Keratinocyte (primary cell): ENCODE data around the gene SLC6A8.
A peak's percentile ranks its signal among the peaks of the same experiment; 100 is the strongest.

Source experiments
- CTCF ChIP-seq, 3 experiments: IDR thresholded peaks in 1 of 3; conservative IDR thresholded peaks in 1 of 3; optimal IDR thresholded peaks in 1 of 3; 2 replicates in 2 of 3; 3 replicates in 1 of 3; pipeline versions ENCODE3 to v1.5.1; 2011; ENCODE audit warnings: low read length in 3 of 3, mild to moderate bottlenecking in 3 of 3, moderate library complexity in 2 of 3, control low read depth in 1 of 3, inconsistent platforms in 1 of 3; ENCODE audit not compliant: insufficient read depth in 2 of 3; ENCODE audit errors: extremely low read depth in 1 of 3
- EZH2 ChIP-seq: IDR thresholded peaks from one replicate; pipeline ENCODE4 v1.6.1; 2012; ENCODE audit warnings: inconsistent platforms, mild to moderate bottlenecking, low read length, moderate library complexity

DNA sequence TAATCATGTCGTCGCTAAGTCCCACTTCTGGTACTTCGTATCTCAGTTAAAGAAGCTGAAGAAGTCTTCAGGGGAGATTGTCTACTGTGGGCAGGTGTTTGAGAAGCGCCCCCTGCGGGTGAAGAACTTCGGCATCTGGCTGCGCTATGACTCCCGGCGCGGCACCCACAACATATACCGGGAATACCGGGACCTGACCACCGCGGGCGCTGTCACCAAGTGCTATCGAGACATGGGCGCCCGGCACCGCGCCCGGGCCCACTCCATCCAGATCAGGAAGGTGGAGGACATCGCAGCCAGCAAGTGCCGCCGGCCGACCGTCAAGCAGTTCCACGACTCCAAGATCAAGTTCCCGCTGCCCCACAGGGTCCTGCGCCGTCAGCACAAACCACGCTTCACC, 25.5 kb upstream of the SLC6A8 start:
- TF ChIP-seq CTCF (optimal IDR thresholded peaks at IDR 0.05 in 1 of 3, IDR thresholded peaks at IDR 0.05 in 1 of 3, conservative IDR thresholded peaks at IDR 0.05 in 1 of 3; ENCODE audit: extremely low read depth in 1 of 3, insufficient read depth in 2 of 3, low read length in 3 of 3) (peak; percentile 26 to 59 (median 42)), EZH2 (no peak)
